H1 (cell line): ENCODE data around the gene DMC1. TPM values are rescaled to one million over a fixed set of nuclear protein-coding genes. Genes with fewer than 3 reads are reported as not detected.

Source experiments
- CTCF ChIA-PET: fragments of 300-600 bp; sonication (Branson Sonifier 250); formaldehyde crosslinking; loops from one replicate; lab custom pipeline; 2021; ENCODE audit not compliant: partially characterized antibody; lab: Charles Lee
- POLR2A ChIA-PET: fragments of 300-600 bp; sonication (Branson Sonifier 250); formaldehyde crosslinking; loops from one replicate; lab custom pipeline; 2021; ENCODE audit warnings: inconsistent platforms; ENCODE audit not compliant: partially characterized antibody; lab: Charles Lee
- DNase-seq, 2 experiments: peaks; one replicate each; pipeline versions ENCODE4 v3.0.0 to v3.0.0-alpha.2; 2010 to 2022; ENCODE audit warnings: low spot score in 2 of 2, low read depth in 1 of 2, mixed read lengths in 1 of 2
- FAIRE-seq: peaks from 2 replicates; lab custom pipeline; 2011; peaks lifted over from hg19 to GRCh38; lab: Jason Lieb, UNC
- H2AFZ ChIP-seq: 2 replicates; pipeline ENCODE4 v1.8.1; 2012; ENCODE audit warnings: low read length, inconsistent platforms
- H2AK5ac ChIP-seq: 2 replicates; pipeline ENCODE4 v1.6.1; 2013; ENCODE audit warnings: low read depth, low read length
- H2BK120ac ChIP-seq: replicated peaks from 2 replicates; pipeline ENCODE3; 2013; ENCODE audit warnings: low read depth, low read length, inconsistent platforms
- H2BK12ac ChIP-seq: 2 replicates; pipeline ENCODE4 v1.6.1; 2013; ENCODE audit warnings: low read depth, low read length
- H2BK15ac ChIP-seq: 2 replicates; pipeline ENCODE4 v1.6.1; 2013; ENCODE audit warnings: low read length
- H2BK20ac ChIP-seq: 2 replicates; pipeline ENCODE4 v1.6.1; 2013; ENCODE audit warnings: low read length
- H2BK5ac ChIP-seq: 2 replicates; pipeline ENCODE4 v1.6.1; 2013; ENCODE audit warnings: low read depth, low read length
- H3K14ac ChIP-seq: 2 replicates; pipeline ENCODE4 v1.6.1; 2013; ENCODE audit warnings: inconsistent platforms; ENCODE audit not compliant: insufficient read length
- H3K18ac ChIP-seq: 2 replicates; pipeline ENCODE4 v1.6.1; 2013; ENCODE audit warnings: low read length; ENCODE audit errors: extremely low read depth
- H3K23ac ChIP-seq: 2 replicates; pipeline ENCODE4 v1.6.1; 2013; ENCODE audit warnings: inconsistent platforms; ENCODE audit not compliant: insufficient read length
- H3K23me2 ChIP-seq: 2 replicates; pipeline ENCODE4 v1.6.1; 2013; ENCODE audit warnings: low read depth, low read length
- H3K27ac ChIP-seq: 2 replicates; pipeline ENCODE4 v1.6.1; 2011; ENCODE audit warnings: low read depth, low read length, inconsistent platforms
- H3K27me3 ChIP-seq, 4 experiments: replicated peaks in 1 of 4; 1 replicate in 1 of 4; 2 replicates in 3 of 4; pipeline versions ENCODE4 v1.6.1 to v1.8.1; 2011 to 2013; ENCODE audit warnings: low read length in 3 of 4, mild to moderate bottlenecking in 3 of 4, inconsistent platforms in 2 of 4, mixed read lengths in 2 of 4, moderate library complexity in 1 of 4; ENCODE audit not compliant: control insufficient read depth in 3 of 4, insufficient read depth in 3 of 4; ENCODE audit errors: extremely low read depth in 1 of 4
- H3K36me3 ChIP-seq, 4 experiments: 2 replicates each; pipeline versions ENCODE4 v1.6.1 to v1.8.1; 2011 to 2013; ENCODE audit warnings: mild to moderate bottlenecking in 4 of 4, low read length in 3 of 4, moderate library complexity in 2 of 4, control low read depth in 1 of 4, inconsistent platforms in 1 of 4; ENCODE audit not compliant: insufficient read depth in 4 of 4, control insufficient read depth in 2 of 4
- H3K4ac ChIP-seq: replicated peaks from 2 replicates; pipeline ENCODE3; 2013; ENCODE audit warnings: low read length, low read depth, mixed read lengths, inconsistent platforms; ENCODE audit not compliant: insufficient read length
- H3K4me1 ChIP-seq, 4 experiments: replicated peaks in 1 of 4; 1 replicate in 1 of 4; 2 replicates in 3 of 4; pipeline versions ENCODE4 v1.6.1 to v1.8.1; 2011 to 2013; ENCODE audit warnings: low read length in 3 of 4, inconsistent platforms in 2 of 4, mixed read lengths in 1 of 4; ENCODE audit not compliant: insufficient read depth in 4 of 4, control insufficient read depth in 3 of 4
- H3K4me2 ChIP-seq, 2 experiments: 2 replicates each; pipeline versions ENCODE4 v1.6.1 to v1.8.1; 2011 to 2013; ENCODE audit warnings: low read depth in 2 of 2, low read length in 2 of 2, control low read depth in 1 of 2, inconsistent platforms in 1 of 2, mild to moderate bottlenecking in 1 of 2; ENCODE audit not compliant: insufficient read depth in 1 of 2
- H3K4me3 ChIP-seq, 4 experiments: fragments of 200-600, 300-600 bp in 1 of 4; sonication (generic), shearing (Covaris generic), sonication (Bioruptor Twin) in 1 of 4; 2 replicates each; pipeline versions ENCODE4 v1.5.1 to v1.8.1; 2011 to 2016; ENCODE audit warnings: low read length in 4 of 4, low read depth in 3 of 4, control low read depth in 2 of 4, inconsistent platforms in 2 of 4, mild to moderate bottlenecking in 2 of 4, mixed read lengths in 1 of 4, moderate library complexity in 1 of 4; ENCODE audit not compliant: insufficient read depth in 2 of 4; ENCODE audit errors: extremely low read depth in 1 of 4
- H3K56ac ChIP-seq: replicated peaks from 2 replicates; pipeline ENCODE3; 2013; ENCODE audit warnings: low read depth, mild to moderate bottlenecking, mixed read lengths, low read length, inconsistent platforms; ENCODE audit not compliant: insufficient read length
- H3K79me1 ChIP-seq: 2 replicates; pipeline ENCODE4 v1.6.1; 2013; ENCODE audit warnings: low read depth, low read length, control low read depth
- H3K79me2 ChIP-seq, 2 experiments: 2 replicates each; pipeline versions ENCODE4 v1.6.1 to v1.8.1; 2012 to 2013; ENCODE audit warnings: low read length in 2 of 2, mild to moderate bottlenecking in 2 of 2, inconsistent platforms in 1 of 2; ENCODE audit not compliant: insufficient read depth in 2 of 2, control insufficient read depth in 1 of 2
- H3K9ac ChIP-seq, 4 experiments: replicated peaks in 1 of 4; 1 replicate in 1 of 4; 2 replicates in 3 of 4; pipeline versions ENCODE4 v1.6.1 to v1.8.1; 2011 to 2013; ENCODE audit warnings: low read depth in 3 of 4, low read length in 3 of 4, control low read depth in 2 of 4, mild to moderate bottlenecking in 2 of 4, moderate library complexity in 2 of 4, inconsistent platforms in 1 of 4; ENCODE audit errors: extremely low read depth in 1 of 4
- H3K9me3 ChIP-seq, 2 experiments: 2 replicates each; pipeline versions ENCODE4 v1.6.1 to v1.8.1; 2012 to 2013; ENCODE audit warnings: mild to moderate bottlenecking in 2 of 2, moderate library complexity in 2 of 2, control low read depth in 1 of 2, inconsistent platforms in 1 of 2, low read depth in 1 of 2, low read length in 1 of 2, mixed read lengths in 1 of 2; ENCODE audit not compliant: insufficient read depth in 2 of 2
- H4K20me1 ChIP-seq, 2 experiments: replicated peaks in 1 of 2; 2 replicates each; pipeline versions ENCODE3 to v1.8.1; 2011 to 2013; ENCODE audit warnings: inconsistent platforms in 2 of 2, low read length in 2 of 2, mild to moderate bottlenecking in 1 of 2; ENCODE audit not compliant: insufficient read depth in 2 of 2, control insufficient read depth in 1 of 2
- H4K5ac ChIP-seq: 2 replicates; pipeline ENCODE4 v1.6.1; 2013; ENCODE audit warnings: low read length, low read depth, mixed read lengths, inconsistent platforms; ENCODE audit not compliant: insufficient read length
- H4K8ac ChIP-seq: 2 replicates; pipeline ENCODE4 v1.8.0; 2013; ENCODE audit warnings: mild to moderate bottlenecking, moderate library complexity, low read length, inconsistent platforms; ENCODE audit not compliant: insufficient read depth; ENCODE audit errors: extremely low read depth
- H4K91ac ChIP-seq: replicated peaks from 2 replicates; pipeline ENCODE3; 2013; ENCODE audit warnings: low read length, mixed read lengths, inconsistent platforms; ENCODE audit not compliant: insufficient read length
- FOSL1 ChIP-seq: IDR thresholded peaks from 2 replicates; pipeline ENCODE4 v1.6.1; 2011; ENCODE audit warnings: mild to moderate bottlenecking, low read depth, low read length, moderate library complexity; ENCODE audit not compliant: insufficient read depth
- POLR2AphosphoS5 ChIP-seq: IDR thresholded peaks from 2 replicates; pipeline ENCODE4 v1.6.1; 2011; ENCODE audit warnings: low read depth, low read length
- WGBS, 2 experiments: shearing (Covaris generic) in 1 of 2; methylation state at CpG; one replicate each; pipeline versions ENCODE4 v1.1.6 to v1.1.7; 2013 to 2015; ENCODE audit warnings: low lambda C conversion rate in 2 of 2, mixed read lengths in 2 of 2, inconsistent platforms in 1 of 2, low coverage in 1 of 2, missing lambda C conversion rate in 1 of 2; ENCODE audit not compliant: insufficient replicate concordance in 2 of 2, insufficient coverage in 1 of 2, insufficient read length in 1 of 2; ENCODE audit errors: extremely low coverage in 1 of 2, missing lambda C conversion rate in 1 of 2; 5-methylcytosine and 5-hydroxymethylcytosine counted together
- polyA plus RNA-seq, 7 experiments: library from polyadenylated mRNA; depleted of rRNA in 3 of 7; stranded (reverse) in 5 of 7; unstranded in 2 of 7; fragments of >200 nt in 5 of 7; fragments of 200-250 nt in 2 of 7; gene quantifications; 1 replicate in 5 of 7; 2 replicates in 1 of 7; 4 replicates in 1 of 7; pipeline versions ENCODE4 v1.2.1 to v1.2.3, GENCODE V29; 2011 to 2013; ENCODE audit warnings: missing spikeins in 2 of 7, mixed read lengths in 2 of 7
- total RNA-seq: library from RNA; stranded (reverse); fragmentation: NEBNext Ultra II Directional; extraction: Animal tissue kit (Norgen Biotek cat#: 25700); gene quantifications from 2 replicates; pipeline ENCODE4 v1.2.1, GENCODE V29; 2021

DMC1 gene
- total and polyA plus RNA-seq, 2 of the 8 experiments (the other 6 are each of a cell fraction or from before 2014, with no cell fraction given) = 3.8 to 7.2 TPM

- POLR2A ChIA-PET = interaction anchor here (0.6 kb wide), 1 partner anchor 94 kb away, joined by 3 read pairs; the partner anchor contains the start of gene GTPBP1
- Histone ChIP-seq H3K56ac (no peak overlapping the region), H3K4me3 (no peak overlapping the region), H3K4me1 (no peaks in the 10 kb centered on the region), H3K27me3 (no peaks in the 10 kb centered on the region), H3K9ac (no peak overlapping the region), H3K4me2 (no peak overlapping the region), H4K91ac (no peak overlapping the region), H2AK5ac (no peak overlapping the region), H2BK120ac (no peak overlapping the region), H2BK20ac (no peak overlapping the region), H2BK15ac (no peak overlapping the region), H2BK12ac (no peak overlapping the region), H3K79me2 (no peaks in the 10 kb centered on the region), H2AFZ (no peak overlapping the region), H2BK5ac (no peak overlapping the region), H4K20me1 (peaks cover 0 to 1% of the 10 kb centered on the region in 2 experiments), H3K79me1 (no peaks in the 10 kb centered on the region), H3K4ac (no peak overlapping the region), H3K36me3 (peaks cover 0 to 8% (median under 1%) of the 10 kb centered on the region in 4 experiments; a peak in 2 of 8 replicates), H4K8ac (no peak overlapping the region), H3K18ac (no peak overlapping the region), H4K5ac (no peak overlapping the region), H3K23me2 (no peaks in the 10 kb centered on the region; the same call in 1 of the 2 replicates), H3K27ac (no peak overlapping the region), H3K23ac (no peak overlapping the region), H3K14ac (no peak overlapping the region), H3K9me3 (no peaks in the 10 kb centered on the region)
- 90% methylated on average over 5 of the region's 5 CpGs; no CpG with 5 or more reads in 1 of the 2 experiments for WGBS, 2 experiments
- CTCF ChIA-PET = no interaction called here
- DNase-seq (no peak), FAIRE-seq (no peak)
- no peak for TF ChIP-seq FOSL1
- TF ChIP-seq POLR2AphosphoS5 = no peak
Measured at GRCh38 chr22:38612217-38613006, 42.4 kb upstream of the DMC1 start.
